HEK293 (cell line): ENCODE results near the gene TICAM1.

Source experiments
- BCL11B ChIP-seq: fragments of 450-650 bp; formaldehyde crosslinking; IDR thresholded peaks from 2 replicates; pipeline ENCODE4 v1.5.1; 2016; ENCODE audit warnings: low read depth, missing biosample characterization, missing genetic modification characterization
- GLI4 ChIP-seq: fragments of 450-650 bp; formaldehyde crosslinking; IDR thresholded peaks from 2 replicates; pipeline ENCODE4 v1.5.1; 2016; ENCODE audit warnings: missing biosample characterization, missing genetic modification characterization
- KLF17 ChIP-seq: fragments of 450-650 bp; formaldehyde crosslinking; IDR thresholded peaks from 2 replicates; pipeline ENCODE4 v1.5.1; 2016; ENCODE audit warnings: missing biosample characterization, missing genetic modification characterization
- SCRT2 ChIP-seq: fragments of 450-650 bp; formaldehyde crosslinking; IDR thresholded peaks from 2 replicates; pipeline ENCODE4 v1.5.1; 2016; ENCODE audit warnings: missing biosample characterization, missing genetic modification characterization
- YY2 ChIP-seq: fragments of 450-650 bp; formaldehyde crosslinking; IDR thresholded peaks from 2 replicates; pipeline ENCODE4 v1.5.1; 2016; ENCODE audit warnings: missing biosample characterization, missing genetic modification characterization
- ZBTB10 ChIP-seq: fragments of 450-650 bp; formaldehyde crosslinking; IDR thresholded peaks from 2 replicates; pipeline ENCODE4 v1.5.1; 2016; ENCODE audit warnings: missing biosample characterization, missing genetic modification characterization
- ZNF112 ChIP-seq: fragments of 450-650 bp; formaldehyde crosslinking; IDR thresholded peaks from 2 replicates; pipeline ENCODE4 v1.5.0; 2017; ENCODE audit warnings: missing biosample characterization, missing genetic modification characterization
- ZNF138 ChIP-seq: fragments of 450-650 bp; formaldehyde crosslinking; IDR thresholded peaks from 2 replicates; pipeline ENCODE4 v1.5.1; 2016; ENCODE audit warnings: missing biosample characterization, missing genetic modification characterization, borderline replicate concordance
- ZNF2 ChIP-seq: fragments of 450-650 bp; formaldehyde crosslinking; IDR thresholded peaks from 2 replicates; pipeline ENCODE4 v1.5.1; 2016; ENCODE audit warnings: missing biosample characterization, missing genetic modification characterization
- ZNF280C ChIP-seq: fragments of 450-650 bp; formaldehyde crosslinking; IDR thresholded peaks from 2 replicates; pipeline ENCODE4 v1.5.1; 2016; ENCODE audit warnings: missing biosample characterization, missing genetic modification characterization
- ZNF280D ChIP-seq: fragments of 450-650 bp; formaldehyde crosslinking; IDR thresholded peaks from 2 replicates; pipeline ENCODE4 v1.5.1; 2016; ENCODE audit warnings: missing biosample characterization, missing genetic modification characterization
- ZNF335 ChIP-seq: fragments of 450-650 bp; formaldehyde crosslinking; conservative IDR thresholded peaks from 2 replicates; pipeline ENCODE4 v1.5.1; 2016; ENCODE audit warnings: missing biosample characterization, missing genetic modification characterization
- ZNF341 ChIP-seq: fragments of 450-650 bp; formaldehyde crosslinking; IDR thresholded peaks from 2 replicates; pipeline ENCODE4; 2016; ENCODE audit warnings: low read depth, missing biosample characterization, missing genetic modification characterization
- ZNF398 ChIP-seq: fragments of 450-650 bp; formaldehyde crosslinking; IDR thresholded peaks from 2 replicates; pipeline ENCODE4 v1.5.1; 2017; ENCODE audit warnings: missing biosample characterization, missing genetic modification characterization
- ZNF624 ChIP-seq: fragments of 450-650 bp; formaldehyde crosslinking; IDR thresholded peaks from 2 replicates; pipeline ENCODE4 v1.5.1; 2017; ENCODE audit warnings: missing biosample characterization, missing genetic modification characterization
- ZNF626 ChIP-seq: fragments of 450-650 bp; sonication (Bioruptor Pico); formaldehyde crosslinking; IDR thresholded peaks from 2 replicates; pipeline ENCODE4 v1.5.1; 2018; ENCODE audit warnings: missing biosample characterization, missing genetic modification characterization, inconsistent platforms
- ZNF639 ChIP-seq: fragments of 450-650 bp; formaldehyde crosslinking; IDR thresholded peaks from 2 replicates; pipeline ENCODE4 v1.5.1; 2016; ENCODE audit warnings: missing biosample characterization, missing genetic modification characterization
- ZNF645 ChIP-seq: fragments of 450-650 bp; formaldehyde crosslinking; IDR thresholded peaks from 2 replicates; pipeline ENCODE4; 2016; ENCODE audit warnings: missing biosample characterization, missing genetic modification characterization
- ZNF76 ChIP-seq: fragments of 450-650 bp; formaldehyde crosslinking; IDR thresholded peaks from 2 replicates; pipeline ENCODE4; 2016; ENCODE audit warnings: low read depth, missing biosample characterization, missing genetic modification characterization, borderline replicate concordance
- ZNF785 ChIP-seq: fragments of 450-650 bp; formaldehyde crosslinking; IDR thresholded peaks from 2 replicates; pipeline ENCODE4 v1.5.1; 2016; ENCODE audit warnings: missing biosample characterization, missing genetic modification characterization
- ZNF792 ChIP-seq: fragments of 450-650 bp; formaldehyde crosslinking; IDR thresholded peaks from 2 replicates; pipeline ENCODE4 v1.5.1; 2016; ENCODE audit warnings: missing biosample characterization, missing genetic modification characterization
- ZSCAN23 ChIP-seq: fragments of 450-650 bp; formaldehyde crosslinking; IDR thresholded peaks from 2 replicates; pipeline ENCODE4 v1.5.1; 2016; ENCODE audit warnings: missing biosample characterization, missing genetic modification characterization
- ZXDB ChIP-seq: fragments of 450-650 bp; formaldehyde crosslinking; IDR thresholded peaks from 2 replicates; pipeline ENCODE4 v1.5.1; 2016; ENCODE audit warnings: missing biosample characterization, missing genetic modification characterization

Gene TICAM1

GRCh38 chr19:4815426-4816201 lies 15.9 kb downstream of the TICAM1 start (continued):
- no peak for TF ChIP-seq YY2 (tag by site-specific recombination)
- TF ChIP-seq ZXDB: peak; percentile 32; the same call in 1 of the 2 replicates
- peak; percentile 71 for TF ChIP-seq ZNF335 (tag by site-specific recombination)
- no peak for TF ChIP-seq ZSCAN23 (tag by site-specific recombination)
- no peak for TF ChIP-seq ZNF645 (tag by site-specific recombination)
- peak; percentile 92 for TF ChIP-seq ZNF76 (tag by site-specific recombination)
- TF ChIP-seq ZNF280C: no peak
- TF ChIP-seq GLI4 (tag by site-specific recombination): no peak
- TF ChIP-seq ZNF624 (tag by site-specific recombination): no peak
- TF ChIP-seq ZNF785 (tag by site-specific recombination): 0 out of 2 replicates have a peak, but pooled peaks have one; percentile 9
- TF ChIP-seq ZNF626 (tag by site-specific recombination): no peak
- TF ChIP-seq ZNF398 (tag by site-specific recombination): no peak
- TF ChIP-seq ZNF2 (tag by site-specific recombination): peak; percentile 22; the same call in 1 of the 2 replicates
- TF ChIP-seq ZNF138 (tag by site-specific recombination): no peak
- no peak for TF ChIP-seq ZNF341 (tag by site-specific recombination)
- no peak for TF ChIP-seq ZNF280D (tag by site-specific recombination)
- TF ChIP-seq BCL11B (tag by site-specific recombination): no peak
- TF ChIP-seq KLF17: no peak
- no peak for TF ChIP-seq SCRT2 (tag by site-specific recombination)
- TF ChIP-seq ZNF112 (tag by site-specific recombination): no peak
- no peak for TF ChIP-seq ZNF792 (tag by site-specific recombination)
- no peak for TF ChIP-seq ZNF639 (tag by site-specific recombination)
- no peak for TF ChIP-seq ZBTB10 (tag by site-specific recombination)
